ENCODE results near the gene SLC6A19. TPM values are rescaled to one million over a fixed set of nuclear protein-coding genes. Genes with fewer than 3 reads are reported as not detected.

SLC6A19 gene
- total RNA-seq, 1 experiment from 2014 or later: not detected

GRCh38 chr5:1242733-1243486 lies 41.5 kb downstream of the SLC6A19 start:
- H3K27ac ChIP-seq (ENCODE audit: low read depth, low read length, poor library complexity, severe bottlenecking): no peak overlapping the region
- no peak overlapping the region for H3K4me3 ChIP-seq (ENCODE audit: low read depth, low read length, poor library complexity, severe bottlenecking)
- ChIA-PET CTCF (no interaction called here), POLR2A (ENCODE audit: low non-redundant PET) (no interaction called here)
- no peaks in the 10 kb centered on the region for H3K4me1 ChIP-seq (ENCODE audit: insufficient read depth, low read length, poor library complexity, severe bottlenecking)
- no peak for TF ChIP-seq CTCF (conservative IDR thresholded peaks at IDR 0.05; ENCODE audit: low read depth, low read length)
- TF ChIP-seq EZH2 (IDR thresholded peaks at IDR 0.05; ENCODE audit: borderline replicate concordance, low read depth, low read length, poor library complexity, severe bottlenecking): no peak
- H3K27me3 ChIP-seq (replicated peaks; ENCODE audit: insufficient read depth, low read depth, low read length, poor library complexity): peaks cover 66% of the 10 kb centered on the region
- DNase-seq (ENCODE audit: low spot score): no peak
- no TSS peak for BruUV-seq (replicated peaks)
- no peaks in the 10 kb centered on the region for H3K9me3 ChIP-seq (ENCODE audit: low read depth, low read length, poor library complexity, severe bottlenecking)
- intact Hi-C loops (cut with micrococcal nuclease; ENCODE audit: unreplicated experiment): no loop called here
- H3K36me3 ChIP-seq (ENCODE audit: insufficient read depth, low read length, poor library complexity, severe bottlenecking): no peaks in the 10 kb centered on the region

GRCh38 chr5:1243487-1244130 lies 42.2 kb downstream of the SLC6A19 start:
- CTCF ChIA-PET: no interaction called here
- Histone ChIP-seq H3K4me1 (ENCODE audit: insufficient read depth, low read length, poor library complexity, severe bottlenecking) (no peaks in the 10 kb centered on the region), H3K27ac (ENCODE audit: low read depth, low read length, poor library complexity, severe bottlenecking) (no peak overlapping the region), H3K9me3 (ENCODE audit: low read depth, low read length, poor library complexity, severe bottlenecking) (no peaks in the 10 kb centered on the region), H3K4me3 (ENCODE audit: low read depth, low read length, poor library complexity, severe bottlenecking) (no peak overlapping the region), H3K27me3 (replicated peaks; ENCODE audit: insufficient read depth, low read depth, low read length, poor library complexity) (peaks cover 73% of the 10 kb centered on the region), H3K36me3 (ENCODE audit: insufficient read depth, low read length, poor library complexity, severe bottlenecking) (no peaks in the 10 kb centered on the region)
- DNase-seq (ENCODE audit: low spot score): no peak
- POLR2A ChIA-PET (ENCODE audit: low non-redundant PET): no interaction called here
- TF ChIP-seq EZH2 (IDR thresholded peaks at IDR 0.05; ENCODE audit: borderline replicate concordance, low read depth, low read length, poor library complexity, severe bottlenecking) (no peak), CTCF (conservative IDR thresholded peaks at IDR 0.05; ENCODE audit: low read depth, low read length) (no peak)
- BruUV-seq (replicated peaks): no TSS peak
- intact Hi-C loops (cut with micrococcal nuclease; ENCODE audit: unreplicated experiment): no loop called here

- Histone ChIP-seq H3K27ac (ENCODE audit: low read depth, low read length, poor library complexity, severe bottlenecking) (no peak overlapping the region), H3K27me3 (replicated peaks; ENCODE audit: insufficient read depth, low read depth, low read length, poor library complexity) (peaks cover 79% of the 10 kb centered on the region), H3K4me1 (ENCODE audit: insufficient read depth, low read length, poor library complexity, severe bottlenecking) (no peaks in the 10 kb centered on the region), H3K9me3 (ENCODE audit: low read depth, low read length, poor library complexity, severe bottlenecking) (no peaks in the 10 kb centered on the region), H3K36me3 (ENCODE audit: insufficient read depth, low read length, poor library complexity, severe bottlenecking) (no peaks in the 10 kb centered on the region), H3K4me3 (ENCODE audit: low read depth, low read length, poor library complexity, severe bottlenecking) (no peak overlapping the region)
- no TSS peak for BruUV-seq (replicated peaks)
- DNase-seq (ENCODE audit: low spot score): no peak
- intact Hi-C loops (cut with micrococcal nuclease; ENCODE audit: unreplicated experiment): no loop called here
- ChIA-PET CTCF (no interaction called here), POLR2A (ENCODE audit: low non-redundant PET) (no interaction called here)
- TF ChIP-seq CTCF (conservative IDR thresholded peaks at IDR 0.05; ENCODE audit: low read depth, low read length): no peak
- no peak for TF ChIP-seq EZH2 (IDR thresholded peaks at IDR 0.05; ENCODE audit: borderline replicate concordance, low read depth, low read length, poor library complexity, severe bottlenecking)
These were observed 42.9 kb downstream of the SLC6A19 start for GRCh38 chr5:1244255-1244654.

Measured in A673 (cell line).